ENCODE measurements around the gene GNB5. TPM values are rescaled to one million over a fixed set of nuclear protein-coding genes. Genes with fewer than 3 reads are reported as not detected.

The GNB5 gene
- polyA plus RNA-seq, 10 donors: 4.2 to 9.9 (median 6.8) TPM

DNA sequence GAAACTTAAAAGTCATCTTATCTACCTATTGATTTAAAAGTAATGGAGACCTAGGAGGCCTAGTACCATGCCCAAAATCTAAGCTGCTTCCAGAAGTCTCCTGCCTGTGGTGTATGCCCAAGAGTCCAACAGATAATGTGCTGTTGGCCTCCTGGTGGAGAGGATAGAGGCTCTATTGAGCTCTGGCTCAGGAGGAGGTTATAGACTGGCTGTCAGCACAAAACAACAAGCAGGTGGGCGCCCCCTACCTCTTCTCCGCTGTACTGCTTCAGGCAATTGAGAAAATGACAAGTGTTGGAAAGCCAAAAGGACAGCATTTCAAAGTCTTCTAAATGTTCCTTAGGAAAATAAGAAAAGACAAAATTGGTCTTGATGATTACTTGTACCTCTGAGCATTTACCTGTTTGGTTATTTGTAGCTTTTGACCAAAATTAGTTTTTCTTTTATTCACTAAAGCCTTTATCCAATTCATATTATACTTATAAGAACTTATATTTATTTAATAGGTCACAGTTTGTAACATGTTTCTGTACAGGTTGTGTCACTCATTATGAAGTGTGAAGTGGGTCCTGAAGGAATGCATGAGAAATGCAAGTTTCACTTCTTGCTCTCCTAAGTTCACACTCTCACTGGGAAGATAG is 17.2 kb upstream of the GNB5 start:
- peak in 2 of 3 donors; percentile 32 to 45 for DNase-seq

- DNase-seq: no peak
These were observed 16.0 kb upstream of the GNB5 start for GRCh38 chr15:52207191-52207590.

DNA sequence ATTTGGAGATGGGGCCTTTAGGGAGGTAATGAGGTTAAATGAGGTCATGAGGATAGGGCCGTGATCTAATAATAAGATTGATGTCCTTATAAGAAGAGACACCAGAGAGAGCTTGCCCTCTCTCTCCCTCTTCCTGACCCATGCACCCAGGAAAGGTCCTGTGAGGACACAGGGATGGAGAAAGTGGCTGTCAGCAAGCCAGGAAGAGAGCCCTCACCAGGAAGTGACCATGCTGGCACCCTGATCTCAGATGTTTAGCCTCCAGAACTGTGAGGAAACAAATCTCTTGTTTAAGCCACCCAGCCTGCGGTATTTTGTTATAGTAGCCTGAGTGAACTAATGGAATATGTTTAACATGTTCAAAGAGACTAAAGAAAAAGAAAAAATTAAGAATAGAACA is 15.3 kb upstream of the GNB5 start:
- no peak for DNase-seq

- DNase-seq: no peak
These were observed 13.5 kb upstream of the GNB5 start for GRCh38 chr15:52204657-52205056.

- no peak for DNase-seq
These were observed 9.7 kb upstream of the GNB5 start for GRCh38 chr15:52200831-52201365.

GRCh38 chr15:52199271-52199670 is 8.1 kb upstream of the GNB5 start:
- no peak for DNase-seq

DNA sequence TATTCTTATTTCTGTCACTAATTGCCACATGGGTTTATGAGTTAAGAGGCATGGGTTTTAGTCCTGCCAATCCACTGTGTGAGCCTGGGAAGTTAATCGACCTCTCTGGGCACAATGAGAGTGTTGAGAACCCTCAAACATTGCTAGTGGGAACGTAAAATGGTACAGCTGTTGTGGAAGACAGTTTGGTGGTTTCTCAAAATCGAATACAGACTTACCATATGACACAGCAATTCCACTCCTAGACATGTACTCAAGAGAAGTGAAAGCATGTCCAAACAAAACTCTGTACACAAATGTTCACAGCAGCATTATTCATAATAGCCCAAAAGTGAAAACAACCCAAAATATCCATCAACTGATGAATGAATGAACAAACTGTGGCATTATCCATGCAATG is 5.7 kb upstream of the GNB5 start:
- no peak for DNase-seq

- no peak for DNase-seq
These were observed 2.6 kb upstream of the GNB5 start for GRCh38 chr15:52193791-52194190.

DNA sequence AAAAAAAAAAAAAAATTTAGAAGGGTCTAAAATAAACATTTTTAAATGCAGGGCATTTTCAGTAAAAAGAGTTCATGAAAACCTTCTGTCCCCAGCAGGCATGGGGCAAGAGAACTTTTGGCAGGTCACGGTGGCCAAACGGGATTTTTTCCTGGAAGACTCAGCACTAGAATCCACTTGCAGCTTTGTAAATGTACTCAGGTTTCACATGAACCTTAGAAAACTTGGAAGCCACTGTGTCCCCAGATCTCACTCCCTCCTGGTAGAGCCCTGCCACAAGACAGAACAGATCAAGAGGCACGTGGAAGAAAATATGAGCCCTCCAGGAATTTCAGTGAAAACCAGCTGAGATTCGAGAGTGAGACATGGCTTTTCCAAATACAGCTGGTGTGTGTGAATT is 2.1 kb upstream of the GNB5 start:
- DNase-seq: no peak

DNA sequence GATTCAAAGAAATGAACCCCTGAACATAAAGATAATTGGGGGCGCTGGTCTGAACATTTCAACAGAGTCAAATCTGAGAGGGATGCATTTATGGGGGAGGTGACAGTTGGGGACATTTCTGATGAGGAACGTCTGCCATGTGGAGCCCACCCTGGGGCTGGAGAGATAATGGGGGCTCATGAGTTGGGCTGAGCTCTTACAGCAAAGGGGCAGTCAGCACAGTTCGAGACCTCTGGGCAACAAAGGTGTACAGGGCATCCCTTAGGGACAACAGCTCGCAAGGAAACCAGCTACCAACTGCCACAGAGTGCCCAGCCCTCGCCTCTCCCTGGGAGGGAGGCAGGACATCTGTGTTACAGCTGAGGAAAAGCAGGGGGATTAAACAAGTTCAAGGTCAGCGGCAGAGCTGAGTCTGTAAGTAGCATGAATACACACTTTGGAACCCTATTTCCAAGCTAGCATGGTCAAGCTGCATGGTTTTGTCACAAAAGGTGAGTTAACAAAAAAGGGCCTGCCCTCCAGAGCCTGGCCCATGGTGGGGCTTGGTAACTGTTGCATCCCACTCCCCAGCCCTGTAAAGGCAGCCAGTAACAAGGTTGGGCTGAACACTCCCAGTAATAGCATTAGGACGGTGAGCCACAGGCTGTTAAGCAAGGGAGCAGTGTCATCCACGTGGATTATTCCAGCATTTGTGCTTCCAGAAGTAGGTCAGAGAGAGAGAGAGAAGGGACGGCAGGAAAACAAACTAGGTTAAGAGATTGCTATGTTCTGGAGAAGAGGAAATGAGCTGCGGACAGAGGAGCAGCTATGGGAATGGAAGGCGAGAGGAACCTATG is 4.3 kb downstream of the GNB5 start:
- no peak for DNase-seq

GRCh38 chr15:52185151-52185561 is 6.0 kb downstream of the GNB5 start:
- DNase-seq: no peak

GRCh38 chr15:52184721-52185120 is 6.5 kb downstream of the GNB5 start:
- DNase-seq: no peak

GRCh38 chr15:52183562-52184173 is 7.5 kb downstream of the GNB5 start:
- peak in 1 of 3 donors; percentile 40 for DNase-seq

GRCh38 chr15:52181938-52182780 is 9.0 kb downstream of the GNB5 start:
- no peak for DNase-seq

DNA sequence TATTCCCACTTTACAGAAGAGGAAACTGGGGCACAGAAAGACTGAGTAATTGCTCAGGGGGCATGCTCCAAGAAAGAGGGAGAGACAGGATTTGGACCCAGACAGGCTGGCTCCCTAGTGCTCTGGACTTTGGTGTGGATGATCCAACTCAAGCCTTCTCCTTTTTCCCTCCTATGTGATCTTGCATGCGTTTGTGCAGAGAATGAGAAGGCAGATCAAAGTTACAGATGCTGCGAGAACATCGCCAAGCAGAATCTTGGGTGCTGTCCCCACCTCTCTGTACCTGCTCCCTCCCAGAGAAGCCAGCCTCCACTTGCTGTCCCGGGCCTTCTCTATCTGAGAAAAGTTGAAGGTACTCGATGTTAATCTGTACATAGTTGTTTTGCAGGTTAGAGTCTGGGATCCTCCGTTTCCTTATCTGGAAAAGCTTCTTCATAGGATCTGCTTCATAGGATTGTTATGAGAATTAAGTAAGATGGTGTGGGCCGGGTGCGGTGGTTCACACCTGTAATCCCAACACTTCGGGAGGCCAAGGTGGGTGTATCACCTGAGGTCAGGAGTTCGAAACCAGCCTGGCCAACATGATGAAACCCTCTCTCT is 10.2 kb downstream of the GNB5 start:
- DNase-seq: no peak

DNA sequence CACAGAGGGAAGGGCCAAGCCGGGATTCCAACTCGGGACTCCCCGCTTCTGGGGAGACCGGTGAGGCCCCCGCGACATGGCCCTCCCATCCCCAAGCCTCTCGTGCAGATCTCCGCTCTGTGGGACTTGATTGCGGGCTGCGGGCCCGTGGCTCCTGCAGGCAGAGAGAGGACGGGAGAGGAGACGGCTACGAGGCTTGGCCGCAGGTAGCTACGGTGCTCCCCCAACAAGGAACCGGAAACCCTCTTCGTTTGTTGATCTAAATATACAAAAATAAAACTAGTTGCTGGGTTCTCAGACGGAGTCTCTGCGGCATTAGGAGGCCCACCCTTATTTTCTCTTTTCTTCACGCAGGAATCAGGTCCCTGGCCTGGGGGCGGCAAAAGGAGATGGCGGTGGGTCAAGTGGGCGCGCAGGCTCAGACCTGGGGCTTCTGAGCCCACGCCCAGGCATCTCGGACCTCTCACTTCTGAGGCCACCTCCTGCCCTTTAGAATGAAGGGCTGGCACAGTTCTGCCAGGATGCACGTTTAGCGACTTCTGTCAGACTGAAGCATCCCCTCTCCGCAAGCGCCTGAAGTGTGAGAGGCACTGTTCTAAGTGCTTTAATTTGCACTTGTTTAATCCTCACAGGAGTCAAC is 10.9 kb downstream of the GNB5 start:
- DNase-seq: no peak

GRCh38 chr15:52179278-52180195 is 11.7 kb downstream of the GNB5 start:
- DNase-seq: peak; percentile 69 to 95 (median 88)

GRCh38 chr15:52178765-52179164 is 12.4 kb downstream of the GNB5 start:
- DNase-seq: no peak

DNA sequence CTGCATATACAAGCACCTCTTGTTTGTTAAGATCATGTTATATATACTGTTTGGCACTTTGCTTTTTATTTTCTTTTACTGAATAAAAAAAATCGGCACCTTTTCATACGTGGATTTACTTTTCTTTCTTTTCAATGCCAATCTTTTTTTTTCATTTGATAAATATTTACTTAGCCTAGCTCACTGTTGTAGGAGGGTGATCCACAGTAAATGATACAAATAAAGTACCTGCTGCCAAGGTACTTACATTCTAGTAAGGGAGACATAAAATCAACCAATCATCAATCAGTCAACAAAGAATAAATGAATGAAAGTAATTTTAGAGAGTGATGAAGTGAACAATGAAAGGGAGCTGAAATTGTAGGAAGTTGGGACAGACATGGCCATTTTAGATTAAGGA is 18.3 kb downstream of the GNB5 start:
- DNase-seq: no peak

- DNase-seq: no peak
These were observed 19.4 kb downstream of the GNB5 start for GRCh38 chr15:52171807-52172206.
